H1 (cell line): ENCODE measurements around the gene KCNQ1OT1. TPM values are rescaled to one million over a fixed set of nuclear protein-coding genes. Genes with fewer than 3 reads are reported as not detected.
A peak's percentile ranks its signal among the peaks of the same experiment; 100 is the strongest.

Experiments used
- CTCF ChIA-PET: fragments of 300-600 bp; sonication (Branson Sonifier 250); formaldehyde crosslinking; loops from one replicate; lab custom pipeline; 2021; ENCODE audit not compliant: partially characterized antibody; lab: Charles Lee
- POLR2A ChIA-PET: fragments of 300-600 bp; sonication (Branson Sonifier 250); formaldehyde crosslinking; loops from one replicate; lab custom pipeline; 2021; ENCODE audit warnings: inconsistent platforms; ENCODE audit not compliant: partially characterized antibody; lab: Charles Lee
- DNase-seq, 2 experiments: peaks; one replicate each; pipeline versions ENCODE4 v3.0.0 to v3.0.0-alpha.2; 2010 to 2022; ENCODE audit warnings: low spot score in 2 of 2, low read depth in 1 of 2, mixed read lengths in 1 of 2
- FAIRE-seq: peaks from 2 replicates; lab custom pipeline; 2011; peaks lifted over from hg19 to GRCh38; lab: Jason Lieb, UNC
- H2AFZ ChIP-seq: 2 replicates; pipeline ENCODE4 v1.8.1; 2012; ENCODE audit warnings: low read length, inconsistent platforms
- H2AK5ac ChIP-seq: 2 replicates; pipeline ENCODE4 v1.6.1; 2013; ENCODE audit warnings: low read depth, low read length
- H2BK120ac ChIP-seq: replicated peaks from 2 replicates; pipeline ENCODE3; 2013; ENCODE audit warnings: low read depth, low read length, inconsistent platforms
- H2BK12ac ChIP-seq: 2 replicates; pipeline ENCODE4 v1.6.1; 2013; ENCODE audit warnings: low read depth, low read length
- H2BK15ac ChIP-seq: 2 replicates; pipeline ENCODE4 v1.6.1; 2013; ENCODE audit warnings: low read length
- H2BK20ac ChIP-seq: 2 replicates; pipeline ENCODE4 v1.6.1; 2013; ENCODE audit warnings: low read length
- H2BK5ac ChIP-seq: 2 replicates; pipeline ENCODE4 v1.6.1; 2013; ENCODE audit warnings: low read depth, low read length
- H3K14ac ChIP-seq: 2 replicates; pipeline ENCODE4 v1.6.1; 2013; ENCODE audit warnings: inconsistent platforms; ENCODE audit not compliant: insufficient read length
- H3K18ac ChIP-seq: 2 replicates; pipeline ENCODE4 v1.6.1; 2013; ENCODE audit warnings: low read length; ENCODE audit errors: extremely low read depth
- H3K23ac ChIP-seq: 2 replicates; pipeline ENCODE4 v1.6.1; 2013; ENCODE audit warnings: inconsistent platforms; ENCODE audit not compliant: insufficient read length
- H3K23me2 ChIP-seq: 2 replicates; pipeline ENCODE4 v1.6.1; 2013; ENCODE audit warnings: low read depth, low read length
- H3K27ac ChIP-seq: 2 replicates; pipeline ENCODE4 v1.6.1; 2011; ENCODE audit warnings: low read depth, low read length, inconsistent platforms
- H3K27me3 ChIP-seq, 4 experiments: replicated peaks in 1 of 4; 1 replicate in 1 of 4; 2 replicates in 3 of 4; pipeline versions ENCODE4 v1.6.1 to v1.8.1; 2011 to 2013; ENCODE audit warnings: low read length in 3 of 4, mild to moderate bottlenecking in 3 of 4, inconsistent platforms in 2 of 4, mixed read lengths in 2 of 4, moderate library complexity in 1 of 4; ENCODE audit not compliant: control insufficient read depth in 3 of 4, insufficient read depth in 3 of 4; ENCODE audit errors: extremely low read depth in 1 of 4
- H3K36me3 ChIP-seq, 4 experiments: 2 replicates each; pipeline versions ENCODE4 v1.6.1 to v1.8.1; 2011 to 2013; ENCODE audit warnings: mild to moderate bottlenecking in 4 of 4, low read length in 3 of 4, moderate library complexity in 2 of 4, control low read depth in 1 of 4, inconsistent platforms in 1 of 4; ENCODE audit not compliant: insufficient read depth in 4 of 4, control insufficient read depth in 2 of 4
- H3K4ac ChIP-seq: replicated peaks from 2 replicates; pipeline ENCODE3; 2013; ENCODE audit warnings: low read length, low read depth, mixed read lengths, inconsistent platforms; ENCODE audit not compliant: insufficient read length
- H3K4me1 ChIP-seq, 4 experiments: replicated peaks in 1 of 4; 1 replicate in 1 of 4; 2 replicates in 3 of 4; pipeline versions ENCODE4 v1.6.1 to v1.8.1; 2011 to 2013; ENCODE audit warnings: low read length in 3 of 4, inconsistent platforms in 2 of 4, mixed read lengths in 1 of 4; ENCODE audit not compliant: insufficient read depth in 4 of 4, control insufficient read depth in 3 of 4
- H3K4me2 ChIP-seq, 2 experiments: 2 replicates each; pipeline versions ENCODE4 v1.6.1 to v1.8.1; 2011 to 2013; ENCODE audit warnings: low read depth in 2 of 2, low read length in 2 of 2, control low read depth in 1 of 2, inconsistent platforms in 1 of 2, mild to moderate bottlenecking in 1 of 2; ENCODE audit not compliant: insufficient read depth in 1 of 2
- H3K4me3 ChIP-seq, 4 experiments: fragments of 200-600, 300-600 bp in 1 of 4; sonication (generic), shearing (Covaris generic), sonication (Bioruptor Twin) in 1 of 4; 2 replicates each; pipeline versions ENCODE4 v1.5.1 to v1.8.1; 2011 to 2016; ENCODE audit warnings: low read length in 4 of 4, low read depth in 3 of 4, control low read depth in 2 of 4, inconsistent platforms in 2 of 4, mild to moderate bottlenecking in 2 of 4, mixed read lengths in 1 of 4, moderate library complexity in 1 of 4; ENCODE audit not compliant: insufficient read depth in 2 of 4; ENCODE audit errors: extremely low read depth in 1 of 4
- H3K56ac ChIP-seq: replicated peaks from 2 replicates; pipeline ENCODE3; 2013; ENCODE audit warnings: low read depth, mild to moderate bottlenecking, mixed read lengths, low read length, inconsistent platforms; ENCODE audit not compliant: insufficient read length
- H3K79me1 ChIP-seq: 2 replicates; pipeline ENCODE4 v1.6.1; 2013; ENCODE audit warnings: low read depth, low read length, control low read depth
- H3K79me2 ChIP-seq, 2 experiments: 2 replicates each; pipeline versions ENCODE4 v1.6.1 to v1.8.1; 2012 to 2013; ENCODE audit warnings: low read length in 2 of 2, mild to moderate bottlenecking in 2 of 2, inconsistent platforms in 1 of 2; ENCODE audit not compliant: insufficient read depth in 2 of 2, control insufficient read depth in 1 of 2
- H3K9ac ChIP-seq, 4 experiments: replicated peaks in 1 of 4; 1 replicate in 1 of 4; 2 replicates in 3 of 4; pipeline versions ENCODE4 v1.6.1 to v1.8.1; 2011 to 2013; ENCODE audit warnings: low read depth in 3 of 4, low read length in 3 of 4, control low read depth in 2 of 4, mild to moderate bottlenecking in 2 of 4, moderate library complexity in 2 of 4, inconsistent platforms in 1 of 4; ENCODE audit errors: extremely low read depth in 1 of 4
- H3K9me3 ChIP-seq, 2 experiments: 2 replicates each; pipeline versions ENCODE4 v1.6.1 to v1.8.1; 2012 to 2013; ENCODE audit warnings: mild to moderate bottlenecking in 2 of 2, moderate library complexity in 2 of 2, control low read depth in 1 of 2, inconsistent platforms in 1 of 2, low read depth in 1 of 2, low read length in 1 of 2, mixed read lengths in 1 of 2; ENCODE audit not compliant: insufficient read depth in 2 of 2
- H4K20me1 ChIP-seq, 2 experiments: replicated peaks in 1 of 2; 2 replicates each; pipeline versions ENCODE3 to v1.8.1; 2011 to 2013; ENCODE audit warnings: inconsistent platforms in 2 of 2, low read length in 2 of 2, mild to moderate bottlenecking in 1 of 2; ENCODE audit not compliant: insufficient read depth in 2 of 2, control insufficient read depth in 1 of 2
- H4K5ac ChIP-seq: 2 replicates; pipeline ENCODE4 v1.6.1; 2013; ENCODE audit warnings: low read length, low read depth, mixed read lengths, inconsistent platforms; ENCODE audit not compliant: insufficient read length
- H4K8ac ChIP-seq: 2 replicates; pipeline ENCODE4 v1.8.0; 2013; ENCODE audit warnings: mild to moderate bottlenecking, moderate library complexity, low read length, inconsistent platforms; ENCODE audit not compliant: insufficient read depth; ENCODE audit errors: extremely low read depth
- H4K91ac ChIP-seq: replicated peaks from 2 replicates; pipeline ENCODE3; 2013; ENCODE audit warnings: low read length, mixed read lengths, inconsistent platforms; ENCODE audit not compliant: insufficient read length
- EP300 ChIP-seq, 2 experiments: IDR thresholded peaks; 1 replicate in 1 of 2; 2 replicates in 1 of 2; pipeline ENCODE4 v1.6.1; 2011 to 2012; ENCODE audit warnings: low read depth in 2 of 2, low read length in 2 of 2, mild to moderate bottlenecking in 2 of 2, borderline replicate concordance in 1 of 2, inconsistent platforms in 1 of 2, moderate library complexity in 1 of 2
- WGBS, 2 experiments: shearing (Covaris generic) in 1 of 2; methylation state at CpG; one replicate each; pipeline versions ENCODE4 v1.1.6 to v1.1.7; 2013 to 2015; ENCODE audit warnings: low lambda C conversion rate in 2 of 2, mixed read lengths in 2 of 2, inconsistent platforms in 1 of 2, low coverage in 1 of 2, missing lambda C conversion rate in 1 of 2; ENCODE audit not compliant: insufficient replicate concordance in 2 of 2, insufficient coverage in 1 of 2, insufficient read length in 1 of 2; ENCODE audit errors: extremely low coverage in 1 of 2, missing lambda C conversion rate in 1 of 2; 5-methylcytosine and 5-hydroxymethylcytosine counted together
- polyA plus RNA-seq, 7 experiments: library from polyadenylated mRNA; depleted of rRNA in 3 of 7; stranded (reverse) in 5 of 7; unstranded in 2 of 7; fragments of >200 nt in 5 of 7; fragments of 200-250 nt in 2 of 7; gene quantifications; 1 replicate in 5 of 7; 2 replicates in 1 of 7; 4 replicates in 1 of 7; pipeline versions ENCODE4 v1.2.1 to v1.2.3, GENCODE V29; 2011 to 2013; ENCODE audit warnings: missing spikeins in 2 of 7, mixed read lengths in 2 of 7
- total RNA-seq: library from RNA; stranded (reverse); fragmentation: NEBNext Ultra II Directional; extraction: Animal tissue kit (Norgen Biotek cat#: 25700); gene quantifications from 2 replicates; pipeline ENCODE4 v1.2.1, GENCODE V29; 2021

The KCNQ1OT1 gene
- total and polyA plus RNA-seq, 2 of the 8 experiments (the other 6 are each of a cell fraction or from before 2014, with no cell fraction given), result 0.21 to 1.2 TPM

DNA sequence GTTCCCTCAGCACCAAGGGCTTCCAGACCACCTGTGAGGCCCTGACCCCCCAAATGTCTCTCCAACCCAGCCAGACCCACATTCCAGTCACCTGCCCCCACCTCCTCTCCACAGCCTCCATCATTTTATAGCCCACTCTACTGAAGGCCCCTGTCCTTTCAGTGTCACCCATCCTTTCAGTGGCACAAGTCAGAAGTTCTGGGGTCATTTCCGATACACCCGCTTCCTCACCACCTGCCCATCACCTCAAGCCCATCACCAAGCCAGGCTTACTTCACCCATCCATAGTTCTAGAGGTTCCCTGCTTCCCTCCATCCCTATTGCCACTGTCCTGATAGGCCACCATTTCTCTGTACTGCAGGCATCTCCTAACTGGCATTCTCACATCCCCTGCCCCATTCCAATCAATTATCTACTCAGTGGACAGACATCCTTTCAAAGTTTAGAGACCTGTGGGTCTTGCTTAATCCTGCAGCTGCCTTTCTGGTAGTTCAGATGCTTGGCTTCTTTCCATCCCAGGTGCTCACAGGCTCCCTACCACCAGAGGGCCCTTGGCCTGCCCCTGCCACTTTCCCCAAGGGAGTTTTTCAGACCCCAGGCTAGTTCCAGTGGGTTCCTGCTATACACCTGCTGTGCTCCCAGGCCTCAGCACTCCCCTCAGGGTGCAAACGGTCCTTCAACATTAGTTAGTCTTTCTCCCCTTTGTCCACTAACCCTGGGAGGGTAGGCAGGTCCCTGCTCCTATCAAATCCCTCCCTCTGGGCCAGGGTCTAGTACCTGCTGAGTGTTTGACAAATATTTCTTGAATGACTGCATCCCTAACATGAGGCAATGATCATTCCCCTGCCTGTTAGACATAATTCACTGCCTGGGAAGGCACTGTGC, 7.6 kb downstream of the KCNQ1OT1 start:
- no peak for FAIRE-seq
- CTCF ChIA-PET, result interaction anchor here (0.6 to 4.0 kb wide), 14 partner anchors 11 to 197 kb away, joined by 3 to 19 read pairs (median 4); no protein-coding TSS in a partner anchor
- peak overlapping the region; percentile 51; the same call in 1 of the 2 replicates for H3K27ac ChIP-seq
- TF ChIP-seq EP300 (IDR thresholded peaks at IDR 0.05; ENCODE audit: borderline replicate concordance in 1 of 2, low read depth in 2 of 2, low read length in 2 of 2), result no peak

More for the DNA sequence above, 7.6 kb downstream of the KCNQ1OT1 start:
- WGBS, 2 experiments, result 69% methylated on average over 3 of the region's 3 CpGs; no CpG with 5 or more reads in 1 of the 2 experiments
- peak overlapping the region; percentile 82 for H3K18ac ChIP-seq
- peak overlapping the region; percentile 63 for H4K91ac ChIP-seq
- no peak overlapping the region for H2AFZ ChIP-seq
- H3K56ac ChIP-seq, result no peak overlapping the region
- H3K14ac ChIP-seq, result no peak overlapping the region
- H2BK20ac ChIP-seq, result peak overlapping the region; percentile 94; the same call in 1 of the 2 replicates
- H3K23me2 ChIP-seq, result no peaks in the 10 kb centered on the region
- H2AK5ac ChIP-seq, result peak overlapping the region; percentile 100
- peak overlapping the region; percentile 26 for H2BK120ac ChIP-seq
- no peak for DNase-seq
- no peaks in the 10 kb centered on the region; a peak in 1 of 7 replicates for H3K27me3 ChIP-seq
- H3K9me3 ChIP-seq, result no peaks in the 10 kb centered on the region
- H4K20me1 ChIP-seq, result peaks cover 0 to 15% of the 10 kb centered on the region in 2 experiments
- POLR2A ChIA-PET, result interaction anchor here (0.5 to 1.6 kb wide), 7 partner anchors 9 to 236 kb away, joined by 3 to 5 read pairs (median 4); no protein-coding TSS in a partner anchor
- no peak overlapping the region for H4K5ac ChIP-seq
- H3K4me1 ChIP-seq, result peaks cover 47 to 74% (median 68%) of the 10 kb centered on the region in 4 experiments
- H3K4me2 ChIP-seq, result peak overlapping the region; percentile 51 to 76
- no peak overlapping the region for H3K4ac ChIP-seq
- H3K36me3 ChIP-seq, result no peaks in the 10 kb centered on the region
- H2BK15ac ChIP-seq, result peak overlapping the region; percentile 62; the same call in 1 of the 2 replicates
- peak overlapping the region; percentile 89 for H2BK5ac ChIP-seq
- H3K23ac ChIP-seq, result no peak overlapping the region
- peak overlapping the region in 2 of 4 experiments; percentile 12 to 26; a peak in 1 of 8 replicates for H3K4me3 ChIP-seq
- H3K79me1 ChIP-seq, result peaks cover 12% of the 10 kb centered on the region
- H3K79me2 ChIP-seq, result peaks cover 0 to 69% of the 10 kb centered on the region in 2 experiments; a peak in 2 of 4 replicates
- H3K9ac ChIP-seq, result no peak overlapping the region
- H2BK12ac ChIP-seq, result peak overlapping the region; percentile 98
- peak overlapping the region; percentile 15; the same call in 1 of the 2 replicates for H4K8ac ChIP-seq
